ENCODE results near the gene ZNF683. TPM values are rescaled to one million over a fixed set of nuclear protein-coding genes. Genes with fewer than 3 reads are reported as not detected.

Gene ZNF683
- total and polyA plus RNA-seq, 9 of the 15 experiments (the other 6 are each of a cell fraction or from before 2014, with no cell fraction given): not detected

- FAIRE-seq: no peak
- H3K27ac ChIP-seq (ENCODE audit: extremely low read depth, low read depth, low read length): peak overlapping the region; percentile 68
- TF ChIP-seq, protein P1, sequence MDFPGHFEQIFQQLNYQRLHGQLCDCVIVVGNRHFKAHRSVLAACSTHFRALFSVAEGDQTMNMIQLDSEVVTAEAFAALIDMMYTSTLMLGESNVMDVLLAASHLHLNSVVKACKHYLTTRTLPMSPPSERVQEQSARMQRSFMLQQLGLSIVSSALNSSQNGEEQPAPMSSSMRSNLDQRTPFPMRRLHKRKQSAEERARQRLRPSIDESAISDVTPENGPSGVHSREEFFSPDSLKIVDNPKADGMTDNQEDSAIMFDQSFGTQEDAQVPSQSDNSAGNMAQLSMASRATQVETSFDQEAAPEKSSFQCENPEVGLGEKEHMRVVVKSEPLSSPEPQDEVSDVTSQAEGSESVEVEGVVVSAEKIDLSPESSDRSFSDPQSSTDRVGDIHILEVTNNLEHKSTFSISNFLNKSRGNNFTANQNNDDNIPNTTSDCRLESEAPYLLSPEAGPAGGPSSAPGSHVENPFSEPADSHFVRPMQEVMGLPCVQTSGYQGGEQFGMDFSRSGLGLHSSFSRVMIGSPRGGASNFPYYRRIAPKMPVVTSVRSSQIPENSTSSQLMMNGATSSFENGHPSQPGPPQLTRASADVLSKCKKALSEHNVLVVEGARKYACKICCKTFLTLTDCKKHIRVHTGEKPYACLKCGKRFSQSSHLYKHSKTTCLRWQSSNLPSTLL (IDR thresholded peaks at IDR 0.05): peak; percentile 37; the same call in 1 of the 2 replicates
- TF ChIP-seq, protein P2, sequence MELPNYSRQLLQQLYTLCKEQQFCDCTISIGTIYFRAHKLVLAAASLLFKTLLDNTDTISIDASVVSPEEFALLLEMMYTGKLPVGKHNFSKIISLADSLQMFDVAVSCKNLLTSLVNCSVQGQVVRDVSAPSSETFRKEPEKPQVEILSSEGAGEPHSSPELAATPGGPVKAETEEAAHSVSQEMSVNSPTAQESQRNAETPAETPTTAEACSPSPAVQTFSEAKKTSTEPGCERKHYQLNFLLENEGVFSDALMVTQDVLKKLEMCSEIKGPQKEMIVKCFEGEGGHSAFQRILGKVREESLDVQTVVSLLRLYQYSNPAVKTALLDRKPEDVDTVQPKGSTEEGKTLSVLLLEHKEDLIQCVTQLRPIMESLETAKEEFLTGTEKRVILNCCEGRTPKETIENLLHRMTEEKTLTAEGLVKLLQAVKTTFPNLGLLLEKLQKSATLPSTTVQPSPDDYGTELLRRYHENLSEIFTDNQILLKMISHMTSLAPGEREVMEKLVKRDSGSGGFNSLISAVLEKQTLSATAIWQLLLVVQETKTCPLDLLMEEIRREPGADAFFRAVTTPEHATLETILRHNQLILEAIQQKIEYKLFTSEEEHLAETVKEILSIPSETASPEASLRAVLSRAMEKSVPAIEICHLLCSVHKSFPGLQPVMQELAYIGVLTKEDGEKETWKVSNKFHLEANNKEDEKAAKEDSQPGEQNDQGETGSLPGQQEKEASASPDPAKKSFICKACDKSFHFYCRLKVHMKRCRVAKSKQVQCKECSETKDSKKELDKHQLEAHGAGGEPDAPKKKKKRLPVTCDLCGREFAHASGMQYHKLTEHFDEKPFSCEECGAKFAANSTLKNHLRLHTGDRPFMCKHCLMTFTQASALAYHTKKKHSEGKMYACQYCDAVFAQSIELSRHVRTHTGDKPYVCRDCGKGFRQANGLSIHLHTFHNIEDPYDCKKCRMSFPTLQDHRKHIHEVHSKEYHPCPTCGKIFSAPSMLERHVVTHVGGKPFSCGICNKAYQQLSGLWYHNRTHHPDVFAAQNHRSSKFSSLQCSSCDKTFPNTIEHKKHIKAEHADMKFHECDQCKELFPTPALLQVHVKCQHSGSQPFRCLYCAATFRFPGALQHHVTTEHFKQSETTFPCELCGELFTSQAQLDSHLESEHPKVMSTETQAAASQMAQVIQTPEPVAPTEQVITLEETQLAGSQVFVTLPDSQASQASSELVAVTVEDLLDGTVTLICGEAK (IDR thresholded peaks at IDR 0.05): 0 out of 2 replicates have a peak, but pooled peaks have one; percentile 30
- TF ChIP-seq, protein P2 (CRISPR knock-in tag; IDR thresholded peaks at IDR 0.05): no peak
- TF ChIP-seq, protein P3, sequence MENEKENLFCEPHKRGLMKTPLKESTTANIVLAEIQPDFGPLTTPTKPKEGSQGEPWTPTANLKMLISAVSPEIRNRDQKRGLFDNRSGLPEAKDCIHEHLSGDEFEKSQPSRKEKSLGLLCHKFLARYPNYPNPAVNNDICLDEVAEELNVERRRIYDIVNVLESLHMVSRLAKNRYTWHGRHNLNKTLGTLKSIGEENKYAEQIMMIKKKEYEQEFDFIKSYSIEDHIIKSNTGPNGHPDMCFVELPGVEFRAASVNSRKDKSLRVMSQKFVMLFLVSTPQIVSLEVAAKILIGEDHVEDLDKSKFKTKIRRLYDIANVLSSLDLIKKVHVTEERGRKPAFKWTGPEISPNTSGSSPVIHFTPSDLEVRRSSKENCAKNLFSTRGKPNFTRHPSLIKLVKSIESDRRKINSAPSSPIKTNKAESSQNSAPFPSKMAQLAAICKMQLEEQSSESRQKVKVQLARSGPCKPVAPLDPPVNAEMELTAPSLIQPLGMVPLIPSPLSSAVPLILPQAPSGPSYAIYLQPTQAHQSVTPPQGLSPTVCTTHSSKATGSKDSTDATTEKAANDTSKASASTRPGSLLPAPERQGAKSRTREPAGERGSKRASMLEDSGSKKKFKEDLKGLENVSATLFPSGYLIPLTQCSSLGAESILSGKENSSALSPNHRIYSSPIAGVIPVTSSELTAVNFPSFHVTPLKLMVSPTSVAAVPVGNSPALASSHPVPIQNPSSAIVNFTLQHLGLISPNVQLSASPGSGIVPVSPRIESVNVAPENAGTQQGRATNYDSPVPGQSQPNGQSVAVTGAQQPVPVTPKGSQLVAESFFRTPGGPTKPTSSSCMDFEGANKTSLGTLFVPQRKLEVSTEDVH (IDR thresholded peaks at IDR 0.05; ENCODE audit: low read depth, partially characterized antibody): no peak
- 0 out of 4 replicates have a peak, but pooled peaks of 1 of the 2 experiments have one; percentile 8 for TF ChIP-seq MLLT1 (IDR thresholded peaks at IDR 0.05)
Observed at GRCh38 chr1:26317146-26317545, 55.4 kb downstream of the ZNF683 start.

More at GRCh38 chr1:26317146-26317545, 55.4 kb downstream of the ZNF683 start:
- ATAC-seq (no peak), DNase-seq (ENCODE audit: extremely low read depth in 1 of 4, low spot score in 3 of 4) (no peak)
- peak overlapping the region; percentile 79 for H2AFZ ChIP-seq (ENCODE audit: low read depth, low read length)
- H3K27me3 ChIP-seq (ENCODE audit: control insufficient read depth in 2 of 2, insufficient read depth in 2 of 2, low read length in 2 of 2): no peaks in the 10 kb centered on the region
- peak overlapping the region; percentile 21; the same call in 1 of the 2 replicates for H3K4me3 ChIP-seq
- H3K9me1 ChIP-seq (ENCODE audit: control insufficient read depth, insufficient read depth, low read length): no peaks in the 10 kb centered on the region
- H3K36me3 ChIP-seq (ENCODE audit: control insufficient read depth, insufficient read depth, low read length): peaks cover 6% of the 10 kb centered on the region; the same call in 2 of the 3 replicates
- peaks cover 2% of the 10 kb centered on the region; the same call in 1 of the 3 replicates for H3K79me2 ChIP-seq (ENCODE audit: control insufficient read depth, insufficient read depth, low read length)
- no peaks in the 10 kb centered on the region for H3K9me3 ChIP-seq (replicated peaks; ENCODE audit: control insufficient read depth, insufficient read depth, low read depth, low read length)
- H3K9ac ChIP-seq (ENCODE audit: insufficient read depth in 1 of 2, low read depth in 2 of 2, low read length in 2 of 2): peak overlapping the region; percentile 48 to 87; a peak in 3 of 4 replicates
- H3K4me1 ChIP-seq (replicated peaks in 1 of 2; ENCODE audit: control insufficient read depth in 2 of 2, insufficient read depth in 2 of 2, low read length in 2 of 2): peaks cover 57% of the 10 kb centered on the region in 2 experiments
- no peaks in the 10 kb centered on the region for H4K20me1 ChIP-seq (replicated peaks; ENCODE audit: control insufficient read depth, insufficient read depth, low read length)
- intact Hi-C loops (cut with micrococcal nuclease) (no loop called here), in situ Hi-C loops (cut with MboI) (no loop called here)
- POLR2A ChIA-PET: interaction anchor here (0.8 to 2.5 kb wide), 9 partner anchors 10 to 99 kb away, joined by 3 to 13 read pairs (median 4); partner anchors contain the start of gene UBXN11
- H3K4me2 ChIP-seq (ENCODE audit: insufficient read depth, low read length): peak overlapping the region; percentile 80
- CTCF ChIA-PET (ENCODE audit: low intra/inter-chr PET ratio): interaction anchor here (0.5 kb wide), 1 partner anchor 211 kb away, joined by 3 read pairs; no protein-coding TSS in a partner anchor
- WGBS (ENCODE audit: insufficient coverage, low coverage, missing lambda C conversion rate): 53% methylated on average over 2 of the region's 2 CpGs
- BruUV-seq (replicated peaks): no TSS peak
